HCT116 (cell line): Measurements from ENCODE around the gene XKR7.

Experiments
- ATF3 ChIP-seq: IDR thresholded peaks from 2 replicates; pipeline ENCODE4 v1.6.1; 2012
- CTCF ChIP-seq, 3 experiments: fragments of 200-600 bp in 1 of 3; sonication (generic) in 1 of 3; IDR thresholded peaks in 2 of 3; conservative IDR thresholded peaks in 1 of 3; 2 replicates each; pipeline ENCODE4 v1.5.1; 2012 to 2017; ENCODE audit warnings: low read depth in 2 of 3, low read length in 2 of 3, antibody characterized with exemption in 1 of 3, borderline replicate concordance in 1 of 3, control low read depth in 1 of 3, mild to moderate bottlenecking in 1 of 3, mixed read lengths in 1 of 3, mixed run types in 1 of 3, moderate library complexity in 1 of 3; ENCODE audit not compliant: insufficient read depth in 1 of 3
- EGR1 ChIP-seq: IDR thresholded peaks from 2 replicates; pipeline ENCODE4 v1.6.1; 2012; ENCODE audit warnings: low read depth
- EZH2 ChIP-seq: fragments of 200-600 bp; sonication (generic); IDR thresholded peaks from 2 replicates; pipeline ENCODE4 v1.6.1; 2017; ENCODE audit warnings: antibody characterized with exemption, mixed run types
- MAX ChIP-seq: IDR thresholded peaks from 2 replicates; pipeline ENCODE4 v1.6.1; 2012
- POLR2A ChIP-seq: IDR thresholded peaks from 2 replicates; pipeline ENCODE4 v1.7.0; 2011; ENCODE audit warnings: borderline replicate concordance; ENCODE audit not compliant: insufficient read depth, insufficient read length; ENCODE audit errors: extremely low read depth
- POLR2AphosphoS5 ChIP-seq: IDR thresholded peaks from 2 replicates; pipeline ENCODE4 v1.6.1; 2011; ENCODE audit warnings: mild to moderate bottlenecking, low read depth, low read length, moderate library complexity
- RAD21 ChIP-seq: IDR thresholded peaks from 2 replicates; pipeline ENCODE4 v1.6.1; 2012; ENCODE audit warnings: low read depth, mild to moderate bottlenecking
- REST ChIP-seq: IDR thresholded peaks from 2 replicates; pipeline ENCODE4 v1.6.1; 2012; ENCODE audit warnings: low read depth
- SIN3A ChIP-seq: IDR thresholded peaks from 2 replicates; pipeline ENCODE4 v1.6.1; 2012; ENCODE audit warnings: low read depth
- SP1 ChIP-seq: IDR thresholded peaks from 2 replicates; pipeline ENCODE4 v1.6.1; 2012; ENCODE audit warnings: low read depth
- SRF ChIP-seq: IDR thresholded peaks from 2 replicates; pipeline ENCODE4 v1.6.1; 2012; ENCODE audit warnings: low read depth
- YY1 ChIP-seq: IDR thresholded peaks from 2 replicates; pipeline ENCODE4 v1.6.1; 2011; ENCODE audit warnings: low read length, low read depth, moderate library complexity, mild to moderate bottlenecking; ENCODE audit not compliant: insufficient replicate concordance; ENCODE audit errors: extremely low read depth
- ZNF274 ChIP-seq: fragments of 200-500 bp; sonication (Bioruptor generic); IDR thresholded peaks from 2 replicates; pipeline ENCODE4 v1.6.1; 2014; ENCODE audit warnings: mild to moderate bottlenecking, low read depth, low read length, inconsistent platforms

GRCh38 chr20:31974296-31974695 lies 6.3 kb downstream of the XKR7 start:
- TF ChIP-seq CTCF (IDR thresholded peaks at IDR 0.05 in 2 of 3, conservative IDR thresholded peaks at IDR 0.05 in 1 of 3; ENCODE audit: borderline replicate concordance in 1 of 3, insufficient read depth in 1 of 3, low read depth in 2 of 3, low read length in 2 of 3) (no peak), SP1 (no peak), ATF3 (no peak), YY1 (no peak), EZH2 (no peak), POLR2A (no peak), SIN3A (no peak), REST (no peak), EGR1 (no peak), POLR2AphosphoS5 (no peak), RAD21 (no peak), ZNF274 (no peak), MAX (no peak), SRF (no peak)
